Right atrium auricular region (tissue), 2 donors: ENCODE results near the gene MYO3B. TPM values are rescaled to one million over a fixed set of nuclear protein-coding genes. Genes with fewer than 3 reads are reported as not detected.

Experiments
- DNase-seq: peaks from one replicate; pipeline ENCODE4 v3.0.0-alpha.2; 2019; ENCODE audit warnings: low spot score
- H3K27ac ChIP-seq, 2 donors: fragments of 200-600 bp; sonication (generic); 1 replicate in 1 of 2; 2 replicates in 1 of 2; pipeline ENCODE4 v1.5.1; 2016 to 2019
- H3K27me3 ChIP-seq, 2 donors: fragments of 200-600 bp; sonication (generic); one replicate each; pipeline versions ENCODE4 v1.5.1 to v1.6.0; 2017 to 2019
- H3K36me3 ChIP-seq: fragments of 200-600 bp; sonication (generic); one replicate; pipeline ENCODE4 v1.5.1; 2016
- H3K4me1 ChIP-seq, 2 donors: fragments of 200-600 bp; sonication (generic); one replicate each; pipeline versions ENCODE4 v1.5.1 to v1.6.0; 2017 to 2019
- H3K4me3 ChIP-seq, 2 donors: fragments of 200-600 bp; sonication (generic); 1 replicate in 1 of 2; 2 replicates in 1 of 2; pipeline ENCODE4 v1.5.1; 2017 to 2019; ENCODE audit warnings: mild to moderate bottlenecking in 1 of 2, moderate library complexity in 1 of 2
- H3K9me3 ChIP-seq, 2 donors: fragments of 200-600 bp; sonication (generic); one replicate each; pipeline ENCODE4 v1.5.1; 2019
- total RNA-seq, 2 donors: library from RNA; depleted of rRNA; stranded (reverse); fragments of >200 nt; gene quantifications; one replicate each; pipeline ENCODE4 v1.1.0, GENCODE V29; 2016
- TF ChIP-seq, protein P1 (sequence below), 2 donors: fragments of 200-600 bp; sonication (generic); IDR thresholded peaks; one replicate each; pipeline ENCODE4 v1.5.1; 2019; ENCODE audit warnings: antibody characterized with exemption in 2 of 2

Gene MYO3B
- total RNA-seq, 2 donors from 2014 or later = not detected

DNA sequence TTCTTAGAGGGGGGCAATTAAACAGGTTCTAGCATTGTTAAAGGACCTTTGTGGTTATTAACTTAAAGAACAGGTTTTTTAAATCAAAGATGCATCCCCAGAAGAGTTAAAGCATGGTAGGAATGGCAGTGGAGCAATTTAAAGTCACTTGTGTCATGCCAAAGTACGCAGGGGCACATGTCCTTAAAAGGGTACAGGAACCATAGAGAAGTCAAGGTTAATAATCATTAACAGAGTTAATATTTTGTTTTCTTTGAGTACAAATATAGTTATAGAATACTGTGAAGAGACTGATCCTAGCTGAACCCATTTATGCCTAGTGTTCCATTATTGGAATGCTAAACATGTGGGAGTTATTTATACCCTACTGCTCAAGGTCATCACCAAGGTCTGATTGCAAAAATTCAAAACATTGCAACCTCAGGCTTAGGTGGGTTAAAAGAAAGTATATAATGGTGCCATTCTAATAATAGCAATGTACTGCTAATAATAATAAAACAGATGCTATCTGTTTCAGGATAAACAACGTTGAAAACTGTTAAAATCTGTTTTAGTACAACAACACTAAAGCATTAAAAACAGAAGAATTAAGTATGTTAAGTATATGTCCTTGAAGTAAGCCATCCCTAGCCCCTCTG lies 216.0 kb downstream of the MYO3B start:
- no peaks in the 10 kb centered on the region for H3K27me3 ChIP-seq
- no peak for DNase-seq
- TF ChIP-seq, protein P1, sequence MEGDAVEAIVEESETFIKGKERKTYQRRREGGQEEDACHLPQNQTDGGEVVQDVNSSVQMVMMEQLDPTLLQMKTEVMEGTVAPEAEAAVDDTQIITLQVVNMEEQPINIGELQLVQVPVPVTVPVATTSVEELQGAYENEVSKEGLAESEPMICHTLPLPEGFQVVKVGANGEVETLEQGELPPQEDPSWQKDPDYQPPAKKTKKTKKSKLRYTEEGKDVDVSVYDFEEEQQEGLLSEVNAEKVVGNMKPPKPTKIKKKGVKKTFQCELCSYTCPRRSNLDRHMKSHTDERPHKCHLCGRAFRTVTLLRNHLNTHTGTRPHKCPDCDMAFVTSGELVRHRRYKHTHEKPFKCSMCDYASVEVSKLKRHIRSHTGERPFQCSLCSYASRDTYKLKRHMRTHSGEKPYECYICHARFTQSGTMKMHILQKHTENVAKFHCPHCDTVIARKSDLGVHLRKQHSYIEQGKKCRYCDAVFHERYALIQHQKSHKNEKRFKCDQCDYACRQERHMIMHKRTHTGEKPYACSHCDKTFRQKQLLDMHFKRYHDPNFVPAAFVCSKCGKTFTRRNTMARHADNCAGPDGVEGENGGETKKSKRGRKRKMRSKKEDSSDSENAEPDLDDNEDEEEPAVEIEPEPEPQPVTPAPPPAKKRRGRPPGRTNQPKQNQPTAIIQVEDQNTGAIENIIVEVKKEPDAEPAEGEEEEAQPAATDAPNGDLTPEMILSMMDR (IDR thresholded peaks at IDR 0.05) = no peak

DNA sequence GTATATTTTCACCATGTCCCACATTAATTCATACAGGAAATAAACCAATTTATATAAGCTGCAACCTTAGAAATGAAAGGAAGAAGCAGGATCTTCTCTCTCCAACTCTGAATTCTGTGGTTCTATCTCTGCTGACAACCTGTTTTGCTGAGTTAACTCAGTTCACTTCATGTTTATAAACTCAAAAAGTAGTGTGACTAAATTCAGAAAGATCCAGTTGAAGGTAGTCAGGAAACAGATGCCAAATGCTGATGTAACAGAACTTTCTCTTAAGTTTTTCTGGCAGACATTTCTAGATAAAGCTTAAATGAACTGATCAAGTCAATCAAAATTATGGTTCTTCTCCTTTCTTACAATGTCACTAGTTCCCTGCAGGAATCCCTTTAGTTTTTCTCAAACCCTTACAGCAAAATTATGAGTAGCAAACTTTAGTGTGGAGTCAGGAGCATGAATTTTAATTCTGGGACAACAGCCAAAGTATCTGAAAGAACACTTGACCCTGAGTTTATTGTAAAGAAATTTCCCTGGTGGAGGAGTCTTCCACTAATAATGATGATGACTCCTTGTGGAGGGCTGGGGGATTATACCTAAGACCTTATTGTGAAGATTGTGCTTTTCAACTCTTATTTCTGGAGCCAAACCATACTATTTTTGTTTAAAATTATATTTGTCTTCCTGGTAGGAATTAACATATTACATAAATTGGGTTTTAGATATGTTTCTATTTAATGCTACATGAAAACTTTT lies 216.9 kb downstream of the MYO3B start:
- H3K36me3 ChIP-seq = no peaks in the 10 kb centered on the region
- H3K27ac ChIP-seq = no peak overlapping the region
- no peaks in the 10 kb centered on the region for H3K9me3 ChIP-seq
- TF ChIP-seq, protein P1 (IDR thresholded peaks at IDR 0.05) = no peak
- no peaks in the 10 kb centered on the region for H3K27me3 ChIP-seq
- no peak overlapping the region for H3K4me3 ChIP-seq
- H3K4me1 ChIP-seq = no peaks in the 10 kb centered on the region
- DNase-seq = no peak

More for the DNA sequence above, 216.0 kb downstream of the MYO3B start:
- no peak overlapping the region for H3K27ac ChIP-seq
- no peak overlapping the region for H3K4me3 ChIP-seq
- no peaks in the 10 kb centered on the region for H3K36me3 ChIP-seq
- no peaks in the 10 kb centered on the region for H3K4me1 ChIP-seq
- no peaks in the 10 kb centered on the region for H3K9me3 ChIP-seq

DNA sequence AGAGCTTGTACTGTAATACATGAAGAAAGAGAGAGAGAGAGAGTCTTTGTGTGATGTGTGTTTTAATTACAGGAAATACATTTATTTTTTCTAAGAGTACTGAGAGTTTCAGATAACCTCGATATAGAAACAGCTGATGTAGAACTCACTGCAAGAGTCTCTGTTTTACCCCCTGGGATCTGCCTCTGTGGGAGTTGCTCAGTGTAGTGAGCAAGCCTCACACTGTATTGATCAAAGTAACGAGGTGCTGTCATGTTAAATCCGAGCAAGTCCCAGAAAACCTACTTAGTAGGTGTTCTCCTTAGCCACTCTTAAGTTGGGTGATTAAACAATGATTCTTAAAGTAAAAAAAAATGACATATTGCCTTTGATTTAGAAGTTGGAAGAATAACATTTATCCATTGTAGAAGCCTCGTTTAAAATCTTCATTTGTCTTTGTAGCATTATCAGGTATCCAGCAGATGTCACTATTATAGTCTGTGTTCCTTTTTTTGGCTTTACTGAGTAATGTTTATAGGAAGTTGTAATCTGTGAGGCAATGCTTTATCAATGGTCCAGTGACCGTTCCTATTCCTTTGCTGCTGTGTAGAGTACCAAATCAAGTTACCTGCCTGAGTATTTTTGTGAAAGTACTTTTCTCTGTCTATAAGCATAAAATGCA lies 219.0 kb downstream of the MYO3B start:
- Histone ChIP-seq H3K27ac (no peak overlapping the region), H3K36me3 (no peaks in the 10 kb centered on the region), H3K4me1 (no peaks in the 10 kb centered on the region), H3K27me3 (no peaks in the 10 kb centered on the region), H3K4me3 (no peak overlapping the region), H3K9me3 (no peaks in the 10 kb centered on the region)
- TF ChIP-seq, protein P1 (IDR thresholded peaks at IDR 0.05) = peak in 1 of 2 donors; percentile 31
- no peak for DNase-seq

DNA sequence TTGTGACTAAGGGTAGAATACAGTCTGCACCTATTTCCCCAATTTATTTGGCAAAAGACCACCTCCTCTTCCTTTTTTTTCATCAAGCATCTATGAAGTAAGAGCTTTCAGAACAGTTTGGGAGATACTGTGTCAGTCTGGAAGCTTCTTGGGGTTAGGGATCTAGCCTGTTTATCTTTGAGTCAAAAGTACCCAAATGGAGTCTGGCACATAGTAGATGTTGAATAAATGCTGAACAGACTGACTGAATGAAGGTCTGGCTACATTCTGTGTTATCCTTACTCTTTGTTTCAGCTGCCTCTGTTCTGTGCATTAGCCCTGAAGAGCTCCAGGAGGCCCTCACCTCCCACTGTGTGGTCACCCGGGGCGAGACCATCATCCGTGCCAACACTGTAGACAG lies 223.2 kb downstream of the MYO3B start:
- TF ChIP-seq, protein P1 (IDR thresholded peaks at IDR 0.05) = no peak
- Histone ChIP-seq H3K9me3 (no peaks in the 10 kb centered on the region), H3K27ac (no peak overlapping the region), H3K4me3 (no peak overlapping the region), H3K27me3 (no peaks in the 10 kb centered on the region), H3K4me1 (no peaks in the 10 kb centered on the region), H3K36me3 (no peaks in the 10 kb centered on the region)
- no peak for DNase-seq

DNA sequence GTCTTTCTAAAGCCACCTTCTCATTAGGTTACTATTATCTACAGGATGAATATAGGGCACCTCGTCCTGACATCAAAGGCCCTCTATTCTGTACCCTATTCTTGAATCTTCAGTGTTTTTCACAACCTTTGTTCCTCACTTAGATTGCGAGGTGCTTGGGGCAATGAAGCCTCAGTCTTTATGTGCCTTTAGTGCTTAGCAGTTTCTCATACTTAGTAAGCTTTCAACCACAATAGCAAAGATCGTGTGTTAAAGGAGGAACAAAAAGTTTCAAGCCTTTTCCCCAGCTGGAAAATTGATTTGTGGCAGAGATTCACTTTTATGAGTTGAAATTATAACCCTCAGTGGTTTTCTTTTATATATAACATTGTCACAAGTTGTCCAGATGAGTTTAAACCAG lies 226.9 kb downstream of the MYO3B start:
- no peaks in the 10 kb centered on the region for H3K36me3 ChIP-seq
- no peak overlapping the region for H3K4me3 ChIP-seq
- no peak for DNase-seq
- no peaks in the 10 kb centered on the region for H3K27me3 ChIP-seq
- no peak overlapping the region for H3K27ac ChIP-seq
- TF ChIP-seq, protein P1 (IDR thresholded peaks at IDR 0.05) = no peak
- peaks cover 0 to 8% of the 10 kb centered on the region in 2 donors for H3K4me1 ChIP-seq
- no peaks in the 10 kb centered on the region for H3K9me3 ChIP-seq
